H1 (cell line): ENCODE data around the gene ALG10. TPM values are rescaled to one million over a fixed set of nuclear protein-coding genes. Genes with fewer than 3 reads are reported as not detected.

Source experiments
- CTCF ChIA-PET: fragments of 300-600 bp; sonication (Branson Sonifier 250); formaldehyde crosslinking; loops from one replicate; lab custom pipeline; 2021; ENCODE audit not compliant: partially characterized antibody; lab: Charles Lee
- POLR2A ChIA-PET: fragments of 300-600 bp; sonication (Branson Sonifier 250); formaldehyde crosslinking; loops from one replicate; lab custom pipeline; 2021; ENCODE audit warnings: inconsistent platforms; ENCODE audit not compliant: partially characterized antibody; lab: Charles Lee
- DNase-seq, 2 experiments: peaks; one replicate each; pipeline versions ENCODE4 v3.0.0 to v3.0.0-alpha.2; 2010 to 2022; ENCODE audit warnings: low spot score in 2 of 2, low read depth in 1 of 2, mixed read lengths in 1 of 2
- FAIRE-seq: peaks from 2 replicates; lab custom pipeline; 2011; peaks lifted over from hg19 to GRCh38; lab: Jason Lieb, UNC
- H2AFZ ChIP-seq: 2 replicates; pipeline ENCODE4 v1.8.1; 2012; ENCODE audit warnings: low read length, inconsistent platforms
- H2AK5ac ChIP-seq: 2 replicates; pipeline ENCODE4 v1.6.1; 2013; ENCODE audit warnings: low read depth, low read length
- H2BK120ac ChIP-seq: replicated peaks from 2 replicates; pipeline ENCODE3; 2013; ENCODE audit warnings: low read depth, low read length, inconsistent platforms
- H2BK12ac ChIP-seq: 2 replicates; pipeline ENCODE4 v1.6.1; 2013; ENCODE audit warnings: low read depth, low read length
- H2BK15ac ChIP-seq: 2 replicates; pipeline ENCODE4 v1.6.1; 2013; ENCODE audit warnings: low read length
- H2BK20ac ChIP-seq: 2 replicates; pipeline ENCODE4 v1.6.1; 2013; ENCODE audit warnings: low read length
- H2BK5ac ChIP-seq: 2 replicates; pipeline ENCODE4 v1.6.1; 2013; ENCODE audit warnings: low read depth, low read length
- H3K14ac ChIP-seq: 2 replicates; pipeline ENCODE4 v1.6.1; 2013; ENCODE audit warnings: inconsistent platforms; ENCODE audit not compliant: insufficient read length
- H3K18ac ChIP-seq: 2 replicates; pipeline ENCODE4 v1.6.1; 2013; ENCODE audit warnings: low read length; ENCODE audit errors: extremely low read depth
- H3K23ac ChIP-seq: 2 replicates; pipeline ENCODE4 v1.6.1; 2013; ENCODE audit warnings: inconsistent platforms; ENCODE audit not compliant: insufficient read length
- H3K23me2 ChIP-seq: 2 replicates; pipeline ENCODE4 v1.6.1; 2013; ENCODE audit warnings: low read depth, low read length
- H3K27ac ChIP-seq: 2 replicates; pipeline ENCODE4 v1.6.1; 2011; ENCODE audit warnings: low read depth, low read length, inconsistent platforms
- H3K27me3 ChIP-seq, 4 experiments: replicated peaks in 1 of 4; 1 replicate in 1 of 4; 2 replicates in 3 of 4; pipeline versions ENCODE4 v1.6.1 to v1.8.1; 2011 to 2013; ENCODE audit warnings: low read length in 3 of 4, mild to moderate bottlenecking in 3 of 4, inconsistent platforms in 2 of 4, mixed read lengths in 2 of 4, moderate library complexity in 1 of 4; ENCODE audit not compliant: control insufficient read depth in 3 of 4, insufficient read depth in 3 of 4; ENCODE audit errors: extremely low read depth in 1 of 4
- H3K36me3 ChIP-seq, 4 experiments: 2 replicates each; pipeline versions ENCODE4 v1.6.1 to v1.8.1; 2011 to 2013; ENCODE audit warnings: mild to moderate bottlenecking in 4 of 4, low read length in 3 of 4, moderate library complexity in 2 of 4, control low read depth in 1 of 4, inconsistent platforms in 1 of 4; ENCODE audit not compliant: insufficient read depth in 4 of 4, control insufficient read depth in 2 of 4
- H3K4ac ChIP-seq: replicated peaks from 2 replicates; pipeline ENCODE3; 2013; ENCODE audit warnings: low read length, low read depth, mixed read lengths, inconsistent platforms; ENCODE audit not compliant: insufficient read length
- H3K4me1 ChIP-seq, 4 experiments: replicated peaks in 1 of 4; 1 replicate in 1 of 4; 2 replicates in 3 of 4; pipeline versions ENCODE4 v1.6.1 to v1.8.1; 2011 to 2013; ENCODE audit warnings: low read length in 3 of 4, inconsistent platforms in 2 of 4, mixed read lengths in 1 of 4; ENCODE audit not compliant: insufficient read depth in 4 of 4, control insufficient read depth in 3 of 4
- H3K4me2 ChIP-seq, 2 experiments: 2 replicates each; pipeline versions ENCODE4 v1.6.1 to v1.8.1; 2011 to 2013; ENCODE audit warnings: low read depth in 2 of 2, low read length in 2 of 2, control low read depth in 1 of 2, inconsistent platforms in 1 of 2, mild to moderate bottlenecking in 1 of 2; ENCODE audit not compliant: insufficient read depth in 1 of 2
- H3K4me3 ChIP-seq, 4 experiments: fragments of 200-600, 300-600 bp in 1 of 4; sonication (generic), shearing (Covaris generic), sonication (Bioruptor Twin) in 1 of 4; 2 replicates each; pipeline versions ENCODE4 v1.5.1 to v1.8.1; 2011 to 2016; ENCODE audit warnings: low read length in 4 of 4, low read depth in 3 of 4, control low read depth in 2 of 4, inconsistent platforms in 2 of 4, mild to moderate bottlenecking in 2 of 4, mixed read lengths in 1 of 4, moderate library complexity in 1 of 4; ENCODE audit not compliant: insufficient read depth in 2 of 4; ENCODE audit errors: extremely low read depth in 1 of 4
- H3K56ac ChIP-seq: replicated peaks from 2 replicates; pipeline ENCODE3; 2013; ENCODE audit warnings: low read depth, mild to moderate bottlenecking, mixed read lengths, low read length, inconsistent platforms; ENCODE audit not compliant: insufficient read length
- H3K79me1 ChIP-seq: 2 replicates; pipeline ENCODE4 v1.6.1; 2013; ENCODE audit warnings: low read depth, low read length, control low read depth
- H3K79me2 ChIP-seq, 2 experiments: 2 replicates each; pipeline versions ENCODE4 v1.6.1 to v1.8.1; 2012 to 2013; ENCODE audit warnings: low read length in 2 of 2, mild to moderate bottlenecking in 2 of 2, inconsistent platforms in 1 of 2; ENCODE audit not compliant: insufficient read depth in 2 of 2, control insufficient read depth in 1 of 2
- H3K9ac ChIP-seq, 4 experiments: replicated peaks in 1 of 4; 1 replicate in 1 of 4; 2 replicates in 3 of 4; pipeline versions ENCODE4 v1.6.1 to v1.8.1; 2011 to 2013; ENCODE audit warnings: low read depth in 3 of 4, low read length in 3 of 4, control low read depth in 2 of 4, mild to moderate bottlenecking in 2 of 4, moderate library complexity in 2 of 4, inconsistent platforms in 1 of 4; ENCODE audit errors: extremely low read depth in 1 of 4
- H3K9me3 ChIP-seq, 2 experiments: 2 replicates each; pipeline versions ENCODE4 v1.6.1 to v1.8.1; 2012 to 2013; ENCODE audit warnings: mild to moderate bottlenecking in 2 of 2, moderate library complexity in 2 of 2, control low read depth in 1 of 2, inconsistent platforms in 1 of 2, low read depth in 1 of 2, low read length in 1 of 2, mixed read lengths in 1 of 2; ENCODE audit not compliant: insufficient read depth in 2 of 2
- H4K20me1 ChIP-seq, 2 experiments: replicated peaks in 1 of 2; 2 replicates each; pipeline versions ENCODE3 to v1.8.1; 2011 to 2013; ENCODE audit warnings: inconsistent platforms in 2 of 2, low read length in 2 of 2, mild to moderate bottlenecking in 1 of 2; ENCODE audit not compliant: insufficient read depth in 2 of 2, control insufficient read depth in 1 of 2
- H4K5ac ChIP-seq: 2 replicates; pipeline ENCODE4 v1.6.1; 2013; ENCODE audit warnings: low read length, low read depth, mixed read lengths, inconsistent platforms; ENCODE audit not compliant: insufficient read length
- H4K8ac ChIP-seq: 2 replicates; pipeline ENCODE4 v1.8.0; 2013; ENCODE audit warnings: mild to moderate bottlenecking, moderate library complexity, low read length, inconsistent platforms; ENCODE audit not compliant: insufficient read depth; ENCODE audit errors: extremely low read depth
- H4K91ac ChIP-seq: replicated peaks from 2 replicates; pipeline ENCODE3; 2013; ENCODE audit warnings: low read length, mixed read lengths, inconsistent platforms; ENCODE audit not compliant: insufficient read length
- CEBPB ChIP-seq: IDR thresholded peaks from 2 replicates; pipeline ENCODE4 v1.6.1; 2012; ENCODE audit warnings: low read depth, low read length
- FOSL1 ChIP-seq: IDR thresholded peaks from 2 replicates; pipeline ENCODE4 v1.6.1; 2011; ENCODE audit warnings: mild to moderate bottlenecking, low read depth, low read length, moderate library complexity; ENCODE audit not compliant: insufficient read depth
- GTF2F1 ChIP-seq: IDR thresholded peaks from 2 replicates; pipeline ENCODE4 v1.6.1; 2012; ENCODE audit warnings: low read depth, low read length, improper control_type of control experiment, borderline replicate concordance
- HDAC6 ChIP-seq: IDR thresholded peaks from one replicate; pipeline ENCODE4 v1.7.1; 2012; ENCODE audit warnings: low read depth, mild to moderate bottlenecking, inconsistent platforms, low read length, moderate library complexity
- KDM1A ChIP-seq: fragments of 200-600, 300-600 bp; sonication (generic); IDR thresholded peaks from 2 replicates; pipeline ENCODE4 v1.7.1; 2016; ENCODE audit warnings: mild to moderate bottlenecking, low read length, borderline replicate concordance
- MAX ChIP-seq: IDR thresholded peaks from 2 replicates; pipeline ENCODE4 v1.6.1; 2012; ENCODE audit warnings: inconsistent platforms
- PHF8 ChIP-seq: fragments of 200-600 bp; sonication (generic); conservative IDR thresholded peaks from 2 replicates; pipeline ENCODE4 v1.7.1; 2012; ENCODE audit warnings: low read depth, mild to moderate bottlenecking, inconsistent platforms, low read length, moderate library complexity
- POLR2A ChIP-seq, 2 experiments: IDR thresholded peaks; 1 replicate in 1 of 2; 2 replicates in 1 of 2; pipeline ENCODE4 v1.6.1; 2011; ENCODE audit warnings: low read depth in 2 of 2, low read length in 2 of 2, mild to moderate bottlenecking in 2 of 2; ENCODE audit errors: control extremely low read depth in 1 of 2
- POLR2AphosphoS5 ChIP-seq: IDR thresholded peaks from 2 replicates; pipeline ENCODE4 v1.6.1; 2011; ENCODE audit warnings: low read depth, low read length
- RBBP5 ChIP-seq: IDR thresholded peaks from 2 replicates; pipeline ENCODE4 v1.7.1; 2012; ENCODE audit warnings: low read depth, mild to moderate bottlenecking, inconsistent platforms, low read length, moderate library complexity, borderline replicate concordance
- RXRA ChIP-seq: IDR thresholded peaks from 2 replicates; pipeline ENCODE4 v1.6.1; 2011; ENCODE audit warnings: low read depth, mild to moderate bottlenecking, low read length, moderate library complexity; ENCODE audit not compliant: insufficient read depth
- SAP30 ChIP-seq: fragments of 300-600 bp; sonication (generic); IDR thresholded peaks from 2 replicates; pipeline ENCODE4 v1.7.1; 2012; ENCODE audit warnings: low read length, moderate library complexity, mild to moderate bottlenecking, inconsistent platforms; ENCODE audit not compliant: insufficient read depth, insufficient replicate concordance
- SIN3A ChIP-seq, 2 experiments: IDR thresholded peaks in 1 of 2; conservative IDR thresholded peaks in 1 of 2; 2 replicates each; pipeline ENCODE4 v1.6.1; 2011 to 2012; ENCODE audit warnings: low read length in 2 of 2, improper control_type of control experiment in 1 of 2, low read depth in 1 of 2, mild to moderate bottlenecking in 1 of 2
- SP2 ChIP-seq: IDR thresholded peaks from 2 replicates; pipeline ENCODE4 v1.6.1; 2012; ENCODE audit warnings: mild to moderate bottlenecking, low read length, inconsistent platforms
- SP4 ChIP-seq: IDR thresholded peaks from 2 replicates; pipeline ENCODE4 v1.6.1; 2012; ENCODE audit warnings: low read length, inconsistent platforms
- WGBS, 2 experiments: shearing (Covaris generic) in 1 of 2; methylation state at CpG; one replicate each; pipeline versions ENCODE4 v1.1.6 to v1.1.7; 2013 to 2015; ENCODE audit warnings: low lambda C conversion rate in 2 of 2, mixed read lengths in 2 of 2, inconsistent platforms in 1 of 2, low coverage in 1 of 2, missing lambda C conversion rate in 1 of 2; ENCODE audit not compliant: insufficient replicate concordance in 2 of 2, insufficient coverage in 1 of 2, insufficient read length in 1 of 2; ENCODE audit errors: extremely low coverage in 1 of 2, missing lambda C conversion rate in 1 of 2; 5-methylcytosine and 5-hydroxymethylcytosine counted together
- polyA plus RNA-seq, 7 experiments: library from polyadenylated mRNA; depleted of rRNA in 3 of 7; stranded (reverse) in 5 of 7; unstranded in 2 of 7; fragments of >200 nt in 5 of 7; fragments of 200-250 nt in 2 of 7; gene quantifications; 1 replicate in 5 of 7; 2 replicates in 1 of 7; 4 replicates in 1 of 7; pipeline versions ENCODE4 v1.2.1 to v1.2.3, GENCODE V29; 2011 to 2013; ENCODE audit warnings: missing spikeins in 2 of 7, mixed read lengths in 2 of 7
- total RNA-seq: library from RNA; stranded (reverse); fragmentation: NEBNext Ultra II Directional; extraction: Animal tissue kit (Norgen Biotek cat#: 25700); gene quantifications from 2 replicates; pipeline ENCODE4 v1.2.1, GENCODE V29; 2021

ALG10 gene
- total and polyA plus RNA-seq, 2 of the 8 experiments (the other 6 are each of a cell fraction or from before 2014, with no cell fraction given) = 9.1 to 11.0 TPM

- DNase-seq (no peak), FAIRE-seq (no peak)
- Histone ChIP-seq H2AFZ (no peak overlapping the region), H4K91ac (no peak overlapping the region), H3K36me3 (no peaks in the 10 kb centered on the region), H3K4ac (no peak overlapping the region), H3K18ac (no peak overlapping the region), H3K4me2 (no peak overlapping the region), H4K5ac (no peak overlapping the region), H3K9me3 (no peaks in the 10 kb centered on the region), H2AK5ac (no peak overlapping the region), H2BK120ac (no peak overlapping the region), H3K79me2 (no peaks in the 10 kb centered on the region), H3K9ac (no peak overlapping the region), H2BK15ac (no peak overlapping the region), H3K14ac (no peak overlapping the region), H2BK5ac (no peak overlapping the region), H4K20me1 (no peaks in the 10 kb centered on the region), H4K8ac (no peak overlapping the region), H3K4me1 (no peaks in the 10 kb centered on the region), H3K4me3 (no peak overlapping the region), H3K23ac (no peak overlapping the region), H3K56ac (no peak overlapping the region), H2BK12ac (no peak overlapping the region), H3K23me2 (no peaks in the 10 kb centered on the region), H3K27ac (no peak overlapping the region), H2BK20ac (no peak overlapping the region), H3K79me1 (no peaks in the 10 kb centered on the region), H3K27me3 (no peaks in the 10 kb centered on the region)
- WGBS, 2 experiments = 88% methylated on average over 1 of the region's 1 CpG; no CpG with 5 or more reads in 1 of the 2 experiments
- ChIA-PET CTCF (interaction anchor here (0.9 kb wide), 1 partner anchor 395 kb away, joined by 4 read pairs; no protein-coding TSS in a partner anchor), POLR2A (no interaction called here)
- TF ChIP-seq RXRA (no peak), RBBP5 (no peak), SAP30 (no peak), GTF2F1 (no peak), POLR2AphosphoS5 (no peak), FOSL1 (no peak), CEBPB (no peak), SP2 (no peak), MAX (no peak), KDM1A (no peak), POLR2A (IDR thresholded peaks at IDR 0.05; ENCODE audit: control extremely low read depth in 1 of 2, low read depth in 2 of 2, low read length in 2 of 2) (no peak), SIN3A (conservative IDR thresholded peaks at IDR 0.05 in 1 of 2, IDR thresholded peaks at IDR 0.05 in 1 of 2; ENCODE audit: low read depth in 1 of 2, low read length in 2 of 2) (no peak), SP4 (no peak), HDAC6 (no peak), PHF8 (no peak)
These were observed 44.4 kb upstream of the ALG10 start for GRCh38 chr12:33977887-33978286.
